Neuronal stem cell (in vitro differentiated cells): Measurements from ENCODE around the gene DAPK1.
"Not testable (repeated sequence)": the region's sequence is repeated elsewhere in the genome, so short reads cannot be mapped to it uniquely, and the experiment has no call there.

Experiments used
- DNase-seq: peaks from one replicate; pipeline ENCODE4 v3.0.0-alpha.2; 2013; ENCODE audit warnings: low spot score
- H2AFZ ChIP-seq: one replicate; pipeline ENCODE4 v1.6.1; 2013; ENCODE audit warnings: mild to moderate bottlenecking, low read length, inconsistent platforms
- H2AK5ac ChIP-seq: 2 replicates; pipeline ENCODE4 v1.6.1; 2013; ENCODE audit warnings: low read depth, mild to moderate bottlenecking, inconsistent platforms, low read length, moderate library complexity, mixed read lengths
- H2BK120ac ChIP-seq: 2 replicates; pipeline ENCODE4 v1.6.1; 2013; ENCODE audit warnings: low read depth, mild to moderate bottlenecking, inconsistent platforms, low read length, moderate library complexity, mixed read lengths
- H2BK12ac ChIP-seq: one replicate; pipeline ENCODE4 v1.6.1; 2013; ENCODE audit warnings: low read length, inconsistent platforms
- H2BK15ac ChIP-seq: 2 replicates; pipeline ENCODE4 v1.6.1; 2013; ENCODE audit warnings: mild to moderate bottlenecking, low read length, inconsistent platforms, mixed read lengths
- H2BK5ac ChIP-seq: one replicate; pipeline ENCODE4 v1.6.1; 2013; ENCODE audit warnings: inconsistent platforms, mild to moderate bottlenecking, low read length, moderate library complexity
- H3K14ac ChIP-seq: one replicate; pipeline ENCODE4 v1.6.1; 2013; ENCODE audit warnings: low read length, inconsistent platforms
- H3K18ac ChIP-seq: 2 replicates; pipeline ENCODE4 v1.6.1; 2013; ENCODE audit warnings: low read length, inconsistent platforms
- H3K23ac ChIP-seq: 2 replicates; pipeline ENCODE4 v1.6.1; 2013; ENCODE audit warnings: low read depth, mild to moderate bottlenecking, mixed read lengths, low read length, inconsistent platforms; ENCODE audit not compliant: poor library complexity
- H3K27ac ChIP-seq: replicated peaks from 3 replicates; pipeline ENCODE4 v1.5.1; 2013; ENCODE audit warnings: low read length, inconsistent platforms
- H3K27me3 ChIP-seq, 3 experiments: 2 replicates each; pipeline ENCODE4 v1.6.1; 2013; ENCODE audit warnings: low read length in 3 of 3, mild to moderate bottlenecking in 2 of 3, inconsistent platforms in 1 of 3, low read depth in 1 of 3, mixed read lengths in 1 of 3, moderate library complexity in 1 of 3; ENCODE audit not compliant: control insufficient read depth in 3 of 3, insufficient read depth in 3 of 3
- H3K36me3 ChIP-seq, 2 donors: replicated peaks in 1 of 2; 2 replicates each; pipeline ENCODE4 v1.6.1; 2013; ENCODE audit warnings: low read length in 2 of 2; ENCODE audit not compliant: control insufficient read depth in 2 of 2, insufficient read depth in 2 of 2
- H3K4ac ChIP-seq: 2 replicates; pipeline ENCODE4 v1.6.1; 2013; ENCODE audit warnings: inconsistent platforms, mild to moderate bottlenecking, low read length, moderate library complexity
- H3K4me1 ChIP-seq, 2 donors: 1 replicate in 1 of 2; 2 replicates in 1 of 2; pipeline ENCODE4 v1.6.1; 2013; ENCODE audit warnings: low read length in 2 of 2, low read depth in 1 of 2; ENCODE audit not compliant: control insufficient read depth in 2 of 2, insufficient read depth in 1 of 2
- H3K4me2 ChIP-seq: one replicate; pipeline ENCODE4 v1.6.1; 2013; ENCODE audit warnings: mild to moderate bottlenecking, low read length, inconsistent platforms; ENCODE audit not compliant: insufficient read depth, poor library complexity, severe bottlenecking
- H3K4me3 ChIP-seq, 2 donors: 2 replicates each; pipeline ENCODE4 v1.5.1; 2013; ENCODE audit warnings: low read length in 2 of 2, mild to moderate bottlenecking in 2 of 2, inconsistent platforms in 1 of 2, moderate library complexity in 1 of 2
- H3K79me1 ChIP-seq: one replicate; pipeline ENCODE4 v1.6.1; 2013; ENCODE audit warnings: low read depth, mild to moderate bottlenecking, inconsistent platforms, low read length, moderate library complexity
- H3K9ac ChIP-seq: one replicate; pipeline ENCODE4 v1.6.1; 2013; ENCODE audit warnings: mild to moderate bottlenecking, low read depth, low read length, inconsistent platforms; ENCODE audit not compliant: poor library complexity
- H3K9me3 ChIP-seq, 2 donors: replicated peaks in 1 of 2; 2 replicates each; pipeline versions ENCODE3 to v1.6.1; 2013; ENCODE audit warnings: low read length in 2 of 2, mild to moderate bottlenecking in 2 of 2, inconsistent platforms in 1 of 2, low read depth in 1 of 2, mixed read lengths in 1 of 2, moderate library complexity in 1 of 2; ENCODE audit not compliant: control insufficient read depth in 2 of 2, insufficient read depth in 1 of 2
- H4K8ac ChIP-seq: one replicate; pipeline ENCODE4 v1.6.1; 2013; ENCODE audit warnings: low read depth, mild to moderate bottlenecking, inconsistent platforms, low read length, moderate library complexity
- H4K91ac ChIP-seq: one replicate; pipeline ENCODE4 v1.6.1; 2013; ENCODE audit warnings: low read length, low read depth, mild to moderate bottlenecking, inconsistent platforms; ENCODE audit not compliant: poor library complexity
- WGBS, 2 donors: extraction: QIAGEN DNeasy Blood & Tissue Kit; methylation state at CpG; one replicate each; pipeline ENCODE4 v1.1.7; 2013; ENCODE audit warnings: missing lambda C conversion rate in 2 of 2, mixed read lengths in 1 of 2; ENCODE audit not compliant: insufficient read length in 2 of 2, insufficient replicate concordance in 1 of 2; ENCODE audit errors: extremely low coverage in 2 of 2; 5-methylcytosine and 5-hydroxymethylcytosine counted together

DAPK1 gene

DNA sequence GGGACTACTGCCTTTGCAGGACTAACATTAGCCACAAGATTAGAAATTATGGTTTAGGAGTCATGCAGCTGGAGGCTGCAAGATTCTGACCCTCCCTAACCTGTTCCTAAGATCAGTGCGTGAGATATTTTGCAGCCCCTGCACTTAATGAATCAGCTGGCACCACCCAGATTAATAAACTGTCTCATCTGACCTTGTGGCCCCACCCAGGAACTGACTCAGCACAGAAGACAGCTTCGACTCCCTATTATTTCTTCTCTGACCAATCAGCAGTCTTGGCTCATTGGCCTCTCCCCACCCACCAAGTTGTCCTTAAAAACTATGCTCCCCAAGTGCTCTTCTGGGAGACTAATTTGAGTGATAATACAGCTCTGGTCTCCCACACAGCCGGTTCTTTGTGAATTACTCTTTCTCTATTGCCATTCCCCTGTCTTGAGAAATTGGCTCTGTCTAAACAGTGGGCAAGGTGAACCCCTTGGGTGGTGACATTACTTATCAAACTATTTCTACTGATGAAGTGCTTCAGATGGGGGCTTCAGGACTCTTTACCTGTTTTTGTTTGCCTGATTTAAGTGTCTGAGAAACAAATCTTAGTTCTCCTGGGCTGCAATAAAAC, 245.3 kb downstream of the DAPK1 start:
- no peak overlapping the region for H2BK12ac ChIP-seq
- H3K9me3 ChIP-seq, result peaks cover 0 to 7% of the 10 kb centered on the region in 2 donors
- no peak overlapping the region for H2AFZ ChIP-seq
- H3K4me3 ChIP-seq, result no peak overlapping the region
- H2BK5ac ChIP-seq, result no peak overlapping the region
- no CpG with 5 or more reads among the region's 3 CpGs for WGBS, 2 donors
- no peak overlapping the region for H3K23ac ChIP-seq
- peaks cover 0 to 1% of the 10 kb centered on the region in 2 donors for H3K4me1 ChIP-seq
- no peaks in the 10 kb centered on the region for H3K36me3 ChIP-seq
- H3K14ac ChIP-seq, result no peak overlapping the region
- H4K91ac ChIP-seq, result no peak overlapping the region
- H3K18ac ChIP-seq, result no peak overlapping the region
- no peak overlapping the region for H2BK15ac ChIP-seq
- no peak overlapping the region for H3K4me2 ChIP-seq
- H2BK120ac ChIP-seq, result no peak overlapping the region
- no peak overlapping the region for H4K8ac ChIP-seq
- H3K4ac ChIP-seq, result no peak overlapping the region
- no peak overlapping the region for H3K9ac ChIP-seq
- no peak for DNase-seq
- H3K79me1 ChIP-seq, result no peaks in the 10 kb centered on the region
- H3K27ac ChIP-seq, result no peak overlapping the region
- H3K27me3 ChIP-seq, result no peaks in the 10 kb centered on the region
- no peak overlapping the region for H2AK5ac ChIP-seq

- not testable (repeated sequence) for H3K36me3 ChIP-seq, H3K9ac ChIP-seq, DNase-seq, H3K18ac ChIP-seq, H2AK5ac ChIP-seq, H4K91ac ChIP-seq, H2BK5ac ChIP-seq, H3K27me3 ChIP-seq, H3K4me2 ChIP-seq, H4K8ac ChIP-seq, H3K4me1 ChIP-seq, H2BK15ac ChIP-seq, H3K9me3 ChIP-seq, H3K14ac ChIP-seq, H3K4ac ChIP-seq, H2BK120ac ChIP-seq, H2BK12ac ChIP-seq, H3K23ac ChIP-seq, H2AFZ ChIP-seq, H3K27ac ChIP-seq, H3K4me3 ChIP-seq, H3K79me1 ChIP-seq
- no CpG with 5 or more reads among the region's 7 CpGs for WGBS, 2 donors
Measured at GRCh38 chr9:87744247-87744646, 246.6 kb downstream of the DAPK1 start.

GRCh38 chr9:87746186-87746585, 248.5 kb downstream of the DAPK1 start:
- Histone ChIP-seq H2AFZ (no peak overlapping the region), H3K79me1 (no peaks in the 10 kb centered on the region), H4K8ac (no peak overlapping the region), H3K9me3 (peaks cover 0 to 7% of the 10 kb centered on the region in 2 donors), H3K4ac (no peak overlapping the region), H2BK120ac (no peak overlapping the region), H3K4me3 (no peak overlapping the region), H2AK5ac (no peak overlapping the region), H3K23ac (no peak overlapping the region), H2BK15ac (no peak overlapping the region), H3K18ac (no peak overlapping the region), H3K4me1 (peaks cover 0 to 3% of the 10 kb centered on the region in 2 donors), H3K14ac (no peak overlapping the region), H4K91ac (no peak overlapping the region), H3K27ac (no peak overlapping the region), H3K36me3 (no peaks in the 10 kb centered on the region), H2BK12ac (no peak overlapping the region), H2BK5ac (no peak overlapping the region), H3K27me3 (no peaks in the 10 kb centered on the region), H3K9ac (no peak overlapping the region), H3K4me2 (no peak overlapping the region)
- no peak for DNase-seq
- WGBS, 2 donors, result no CpG with 5 or more reads among the region's 4 CpGs

- H4K91ac ChIP-seq, result no peak overlapping the region
- no peak overlapping the region for H2AFZ ChIP-seq
- H3K36me3 ChIP-seq, result no peaks in the 10 kb centered on the region
- no peaks in the 10 kb centered on the region for H3K27me3 ChIP-seq
- H2BK12ac ChIP-seq, result no peak overlapping the region
- H4K8ac ChIP-seq, result no peak overlapping the region
- WGBS, 2 donors, result no CpG with 5 or more reads among the region's 1 CpG
- no peaks in the 10 kb centered on the region for H3K79me1 ChIP-seq
- DNase-seq, result no peak
- H2BK15ac ChIP-seq, result no peak overlapping the region
- H2BK120ac ChIP-seq, result no peak overlapping the region
- H3K23ac ChIP-seq, result no peak overlapping the region
- no peak overlapping the region for H3K18ac ChIP-seq
- no peak overlapping the region for H3K14ac ChIP-seq
- H3K4me3 ChIP-seq, result no peak overlapping the region
- no peak overlapping the region for H2AK5ac ChIP-seq
- peaks cover 0 to 3% of the 10 kb centered on the region in 2 donors for H3K4me1 ChIP-seq
- no peak overlapping the region for H3K4ac ChIP-seq
- H3K9ac ChIP-seq, result no peak overlapping the region
- H3K4me2 ChIP-seq, result no peak overlapping the region
- no peak overlapping the region for H3K27ac ChIP-seq
- H3K9me3 ChIP-seq, result no peaks in the 10 kb centered on the region
- H2BK5ac ChIP-seq, result no peak overlapping the region
Measured at GRCh38 chr9:87748881-87749280, 251.2 kb downstream of the DAPK1 start.
